Kidney epithelial cell (primary cell): ENCODE measurements around the gene TBC1D12. TPM values are rescaled to one million over a fixed set of nuclear protein-coding genes. Genes with fewer than 3 reads are reported as not detected.
A peak's percentile ranks its signal among the peaks of the same experiment; 100 is the strongest.

ENCODE experiments used
- DNase-seq: peaks from one replicate; pipeline ENCODE4 v3.0.0-alpha.2; 2010; ENCODE audit warnings: low read depth
- H3K27me3 ChIP-seq: 2 replicates; pipeline ENCODE4 v1.6.0; 2011; ENCODE audit warnings: low read length; ENCODE audit not compliant: control insufficient read depth, insufficient read depth
- H3K36me3 ChIP-seq: 2 replicates; pipeline ENCODE4 v1.5.1; 2011; ENCODE audit warnings: low read length; ENCODE audit not compliant: control insufficient read depth, insufficient read depth
- H3K4me3 ChIP-seq: 2 replicates; pipeline ENCODE4 v1.5.1; 2011; ENCODE audit warnings: low read depth, mild to moderate bottlenecking, control low read depth, low read length
- CTCF ChIP-seq: IDR thresholded peaks from 2 replicates; pipeline ENCODE4 v1.5.1; 2011; ENCODE audit warnings: mild to moderate bottlenecking, moderate library complexity, low read length, control low read depth, inconsistent platforms; ENCODE audit not compliant: insufficient read depth, poor library complexity, severe bottlenecking
- total RNA-seq: library from RNA; depleted of rRNA; stranded (reverse); fragments of >200 nt; gene quantifications from 2 replicates; pipeline ENCODE4 v1.2.3, GENCODE V29; 2015

TBC1D12 gene
- total RNA-seq, 1 donor from 2014 or later, result 6.7 TPM

GRCh38 chr10:94489976-94490788 is 87.8 kb downstream of the TBC1D12 start:
- Histone ChIP-seq H3K36me3 (no peaks in the 10 kb centered on the region), H3K27me3 (no peaks in the 10 kb centered on the region), H3K4me3 (no peak overlapping the region)
- no peak for TF ChIP-seq CTCF
- DNase-seq, result no peak

GRCh38 chr10:94490789-94491039 is 88.4 kb downstream of the TBC1D12 start:
- no peak for TF ChIP-seq CTCF
- DNase-seq, result no peak
- Histone ChIP-seq H3K36me3 (no peaks in the 10 kb centered on the region), H3K4me3 (no peak overlapping the region), H3K27me3 (no peaks in the 10 kb centered on the region)

- no peak for TF ChIP-seq CTCF
- Histone ChIP-seq H3K27me3 (no peaks in the 10 kb centered on the region), H3K36me3 (no peaks in the 10 kb centered on the region), H3K4me3 (no peak overlapping the region)
- DNase-seq, result no peak
Observed at GRCh38 chr10:94493463-94493862, 91.1 kb downstream of the TBC1D12 start.

GRCh38 chr10:94496010-94496409 is 93.7 kb downstream of the TBC1D12 start:
- no peak for TF ChIP-seq CTCF
- no peak for DNase-seq

GRCh38 chr10:94496646-94497045 is 94.3 kb downstream of the TBC1D12 start:
- Histone ChIP-seq H3K4me3 (no peak overlapping the region), H3K27me3 (no peaks in the 10 kb centered on the region), H3K36me3 (no peaks in the 10 kb centered on the region)
- no peak for DNase-seq
- TF ChIP-seq CTCF, result no peak

More at GRCh38 chr10:94496010-94496409, 93.7 kb downstream of the TBC1D12 start:
- Histone ChIP-seq H3K36me3 (no peaks in the 10 kb centered on the region), H3K4me3 (no peak overlapping the region), H3K27me3 (no peaks in the 10 kb centered on the region)

- peak; percentile 44 for TF ChIP-seq CTCF
- Histone ChIP-seq H3K27me3 (no peaks in the 10 kb centered on the region), H3K4me3 (no peak overlapping the region), H3K36me3 (no peaks in the 10 kb centered on the region)
- DNase-seq, result no peak
Observed at GRCh38 chr10:94500063-94500462, 97.7 kb downstream of the TBC1D12 start.
